IPS DF 4.7 (cell line): ENCODE measurements around the gene HAGHL.
"Not testable (repeated sequence)": the region's sequence is repeated elsewhere in the genome, so short reads cannot be mapped to it uniquely, and the experiment has no call there.

ENCODE experiments used
- DNase-seq: peaks from one replicate; pipeline ENCODE4 v3.0.0-alpha.2; 2013; ENCODE audit warnings: low spot score; ENCODE audit errors: extremely low read depth

Gene HAGHL

GRCh38 chr16:770411-770810 is 43.5 kb downstream of the HAGHL start:
- no peak for DNase-seq

DNA sequence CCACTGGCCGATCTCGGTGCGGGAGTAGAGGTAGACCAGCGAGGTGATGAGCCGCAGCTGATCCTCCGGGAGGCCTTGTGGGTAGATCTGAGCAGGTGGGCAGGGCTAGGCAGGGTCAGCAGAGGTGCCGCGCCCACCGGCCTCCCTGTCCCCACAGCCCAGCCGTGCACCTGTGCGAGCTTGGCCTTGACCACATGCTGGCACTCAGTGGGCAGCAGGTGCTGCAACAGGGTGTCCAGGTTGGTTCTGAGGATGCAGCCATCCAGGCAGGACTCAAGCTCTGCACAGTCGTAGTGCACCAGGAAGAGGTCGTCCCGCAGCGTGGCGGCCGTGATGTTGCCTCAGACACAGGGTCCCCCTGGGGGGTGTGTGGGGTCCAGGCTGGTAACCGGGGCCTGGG is 46.1 kb downstream of the HAGHL start:
- no peak for DNase-seq

DNA sequence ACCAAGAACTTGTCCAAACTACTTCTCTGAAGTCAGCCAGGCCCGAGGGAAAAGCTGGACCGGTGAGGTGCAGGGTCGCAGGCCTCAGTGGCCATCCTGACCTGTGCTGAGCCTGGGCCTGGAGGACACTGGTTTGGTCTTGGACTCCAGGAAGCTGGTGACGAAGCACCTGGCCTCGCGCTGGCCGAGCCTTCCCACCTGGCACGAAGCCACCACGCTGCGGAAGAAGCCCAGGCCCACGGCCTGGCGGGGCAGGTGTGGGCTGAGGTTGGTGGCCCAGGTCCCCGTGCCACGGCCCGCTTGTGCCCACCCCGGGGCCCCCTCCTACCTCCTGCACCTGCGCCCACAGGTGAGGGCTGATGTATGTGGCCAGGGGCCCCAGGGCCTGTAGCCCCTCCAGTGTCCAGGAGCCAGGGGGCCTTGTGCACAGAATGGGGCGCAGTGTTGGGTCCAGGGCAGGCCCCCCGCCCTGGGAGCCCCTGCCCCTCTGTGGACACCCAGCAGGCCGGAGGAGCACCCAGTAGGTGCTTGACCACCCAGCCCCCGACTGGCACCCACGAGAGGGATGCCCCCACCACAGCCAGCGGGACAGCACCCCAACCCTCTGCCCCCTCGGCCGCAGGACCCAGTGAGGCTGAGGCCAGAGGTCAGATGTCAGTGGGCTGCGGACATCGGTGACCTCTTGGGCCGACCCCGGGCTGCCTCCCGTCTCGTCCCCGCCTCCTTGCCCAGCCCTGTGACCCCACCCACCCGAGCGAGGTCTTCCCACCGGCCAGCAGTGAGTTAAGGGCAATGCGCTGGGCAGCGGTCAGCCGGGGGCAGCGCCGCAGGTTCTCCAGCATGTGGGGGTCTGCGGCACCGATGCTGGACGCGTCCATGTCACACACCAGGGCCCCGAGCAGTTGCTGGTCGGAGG is 47.4 kb downstream of the HAGHL start:
- no peak for DNase-seq

DNA sequence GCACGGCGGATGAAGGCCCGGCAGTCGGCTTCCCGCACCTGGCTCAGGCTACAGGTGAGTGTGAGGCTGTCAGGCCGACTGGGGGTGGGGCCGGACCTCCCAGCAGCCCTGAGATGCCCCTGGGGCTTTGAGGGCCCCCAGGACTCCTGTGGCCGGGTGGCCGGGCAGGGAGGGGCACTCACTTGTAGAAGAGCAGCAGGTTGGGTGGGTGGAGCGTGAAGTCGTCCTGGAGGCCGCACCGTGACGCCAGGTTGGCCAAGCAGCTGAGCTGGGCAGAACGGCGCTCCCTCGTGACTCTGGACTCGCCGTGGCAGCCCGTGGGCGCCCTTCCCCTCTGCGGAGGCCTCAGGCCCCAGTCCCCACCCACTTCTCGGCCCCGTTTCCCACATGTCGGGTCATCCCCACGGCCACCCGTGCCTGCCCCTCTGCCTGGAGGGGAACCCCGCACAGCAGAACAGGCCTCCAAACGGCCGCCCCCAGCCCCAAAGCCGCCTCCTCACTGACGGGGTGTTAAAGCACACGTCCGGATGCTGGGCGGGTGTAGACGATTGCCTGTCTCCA is 48.4 kb downstream of the HAGHL start:
- no peak for DNase-seq

DNA sequence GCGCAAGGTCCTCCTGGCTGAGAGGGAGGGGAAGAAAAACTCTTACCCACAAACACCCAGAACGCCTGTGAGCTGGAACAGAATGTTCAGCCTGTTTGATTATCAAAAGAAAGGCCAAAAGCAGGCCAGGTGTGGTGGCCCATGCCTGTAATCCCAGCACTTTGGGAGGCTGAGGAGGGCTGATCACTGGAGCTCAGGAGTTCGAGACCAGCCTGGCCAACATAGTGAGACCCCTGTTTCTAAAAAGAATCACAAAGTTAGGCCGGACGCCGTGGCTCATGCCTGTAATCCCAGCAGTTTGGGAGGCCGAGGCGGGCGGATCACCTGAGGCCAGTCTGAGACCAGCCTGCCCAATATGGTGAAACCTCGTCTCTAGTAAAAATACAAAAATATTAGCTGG is 49.4 kb downstream of the HAGHL start:
- DNase-seq = not testable (repeated sequence)

DNA sequence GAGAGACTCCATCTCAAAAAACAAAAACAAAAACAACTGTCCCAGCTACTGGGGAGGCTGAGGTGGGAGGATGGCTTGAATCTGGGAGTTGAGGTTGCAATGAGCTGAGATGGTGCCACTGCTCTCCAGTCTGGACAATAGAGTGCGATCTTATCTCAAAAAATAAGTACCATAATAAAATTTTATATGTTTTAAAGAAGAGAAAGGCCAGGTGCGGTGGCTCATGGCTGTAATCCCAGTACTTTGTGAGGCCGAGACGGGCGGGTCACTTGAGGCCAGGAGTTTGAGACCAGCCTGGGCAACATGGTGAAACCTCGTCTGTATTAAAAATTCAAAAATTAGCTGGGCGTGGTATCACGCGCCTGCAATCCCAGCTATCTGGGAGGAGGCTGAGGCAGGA is 49.9 kb downstream of the HAGHL start:
- DNase-seq = no peak

DNA sequence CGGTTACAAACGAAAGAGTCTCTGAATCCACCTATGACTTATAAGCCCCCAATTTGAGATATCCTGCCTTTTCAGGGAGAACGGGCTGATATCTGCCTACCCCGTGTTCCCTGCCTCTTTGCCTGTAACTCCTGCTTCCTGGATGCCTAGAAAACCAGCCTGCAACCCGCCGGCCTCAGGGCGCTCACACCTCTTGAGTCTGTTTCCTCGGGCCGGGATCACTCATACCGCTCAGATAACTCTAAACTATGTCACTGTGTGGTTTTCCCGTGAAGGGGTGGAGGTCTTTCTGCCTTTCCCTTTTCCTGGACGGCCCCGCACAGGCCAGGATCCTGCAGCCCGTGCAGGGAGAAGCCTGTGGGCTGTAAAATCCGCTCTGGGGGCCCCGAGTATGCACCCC is 50.9 kb downstream of the HAGHL start:
- DNase-seq = no peak

GRCh38 chr16:778447-778846 is 51.5 kb downstream of the HAGHL start:
- no peak for DNase-seq

GRCh38 chr16:778909-779527 is 52.1 kb downstream of the HAGHL start:
- DNase-seq = no peak
